UCSD-AML1 (cell line): ENCODE data around the gene CCDC192.

Source experiments
- DNase-seq: peaks from one replicate; lab custom pipeline; 2025; ENCODE audit not compliant: unreplicated experiment; lab: John Stamatoyannopoulos, UW

Gene CCDC192

GRCh38 chr5:127805448-127805847, 102.3 kb downstream of the CCDC192 start:
- DNase-seq, result no peak

GRCh38 chr5:127806776-127807175, 103.6 kb downstream of the CCDC192 start:
- DNase-seq, result no peak

- no peak for DNase-seq
Observed at GRCh38 chr5:127809533-127809932, 106.3 kb downstream of the CCDC192 start.

- DNase-seq, result no peak
Observed at GRCh38 chr5:127810017-127810416, 106.8 kb downstream of the CCDC192 start.

- no peak for DNase-seq
Observed at GRCh38 chr5:127810707-127811490, 107.7 kb downstream of the CCDC192 start.

- no peak for DNase-seq
Observed at GRCh38 chr5:127812570-127812969, 109.4 kb downstream of the CCDC192 start.

- DNase-seq, result no peak
Observed at GRCh38 chr5:127813633-127814587, 110.7 kb downstream of the CCDC192 start.

- DNase-seq, result no peak
Observed at GRCh38 chr5:127814588-127814973, 111.4 kb downstream of the CCDC192 start.

- DNase-seq, result no peak
Observed at GRCh38 chr5:127820910-127821553, 117.8 kb downstream of the CCDC192 start.

GRCh38 chr5:127821896-127822295, 118.7 kb downstream of the CCDC192 start:
- DNase-seq, result no peak

GRCh38 chr5:127824126-127824525, 120.9 kb downstream of the CCDC192 start:
- no peak for DNase-seq

GRCh38 chr5:127826011-127826410, 122.8 kb downstream of the CCDC192 start:
- no peak for DNase-seq

GRCh38 chr5:127827451-127827850, 124.3 kb downstream of the CCDC192 start:
- DNase-seq, result no peak

- no peak for DNase-seq
Observed at GRCh38 chr5:127830157-127830556, 127.0 kb downstream of the CCDC192 start.

- no peak for DNase-seq
Observed at GRCh38 chr5:127830829-127831598, 127.8 kb downstream of the CCDC192 start.

GRCh38 chr5:127832067-127832466, 128.9 kb downstream of the CCDC192 start:
- DNase-seq, result no peak

GRCh38 chr5:127834094-127834531, 130.9 kb downstream of the CCDC192 start:
- DNase-seq, result no peak

- no peak for DNase-seq
Observed at GRCh38 chr5:127834554-127834953, 131.4 kb downstream of the CCDC192 start.

GRCh38 chr5:127838661-127839060, 135.5 kb downstream of the CCDC192 start:
- peak; percentile 44 for DNase-seq

GRCh38 chr5:127839072-127839471, 135.9 kb downstream of the CCDC192 start:
- DNase-seq, result no peak
